HEK293 (cell line): ENCODE data around the gene TPM2.

ENCODE experiments used
- CTCF ChIA-PET: fragments of 350-600 bp; formaldehyde crosslinking; extraction: SDS; loops from one replicate; lab custom pipeline; 2021; ENCODE audit warnings: antibody characterized with exemption; lab: Yijun Ruan, JAX
- POLR2A ChIA-PET: fragments of 300-600 bp; formaldehyde crosslinking; extraction: SDS; loops from one replicate; lab custom pipeline; 2020; ENCODE audit warnings: antibody characterized with exemption, inconsistent platforms; lab: Yijun Ruan, JAX
- H3K27ac ChIP-seq: fragments of 200-500 bp; sonication (Bioruptor generic); 2 replicates; pipeline ENCODE4 v1.5.1; 2014; ENCODE audit warnings: low read depth, low read length, control low read depth, inconsistent platforms; ENCODE audit errors: extremely low read depth
- H3K36me3 ChIP-seq, 2 experiments: fragments of 200-500 bp in 1 of 2; sonication (Bioruptor generic) in 1 of 2; 1 replicate in 1 of 2; 2 replicates in 1 of 2; pipeline ENCODE4 v1.5.1; 2014 to 2017; ENCODE audit warnings: inconsistent platforms in 2 of 2, low read length in 2 of 2; ENCODE audit not compliant: control insufficient read depth in 2 of 2, insufficient read depth in 1 of 2
- H3K4me1 ChIP-seq: fragments of 200-500 bp; sonication (Bioruptor generic); 2 replicates; pipeline ENCODE4 v1.5.1; 2014; ENCODE audit warnings: mild to moderate bottlenecking, low read length, inconsistent platforms; ENCODE audit not compliant: control insufficient read depth, insufficient read depth
- H3K4me3 ChIP-seq: 2 replicates; pipeline ENCODE4 v1.5.1; 2011; ENCODE audit warnings: low read depth, mild to moderate bottlenecking, control low read depth, low read length, moderate library complexity
- H3K9me3 ChIP-seq: fragments of 200-500 bp; sonication (Bioruptor generic); 2 replicates; pipeline ENCODE4 v1.5.1; 2014; ENCODE audit warnings: low read depth, low read length, inconsistent platforms; ENCODE audit not compliant: control insufficient read depth, insufficient read depth
- GFI1B ChIP-seq: fragments of 450-650 bp; formaldehyde crosslinking; IDR thresholded peaks from 2 replicates; pipeline ENCODE4 v1.5.1; 2016; ENCODE audit warnings: missing biosample characterization, missing genetic modification characterization
- GLIS2 ChIP-seq: fragments of 450-650 bp; formaldehyde crosslinking; IDR thresholded peaks from 2 replicates; pipeline ENCODE4 v1.5.1; 2016; ENCODE audit warnings: missing biosample characterization, missing genetic modification characterization
- PRDM1 ChIP-seq: fragments of 450-650 bp; formaldehyde crosslinking; IDR thresholded peaks from 2 replicates; pipeline ENCODE4; 2016; ENCODE audit warnings: missing biosample characterization, missing genetic modification characterization
- TRIM28 ChIP-seq: IDR thresholded peaks from 2 replicates; pipeline ENCODE4 v1.6.1; 2011; ENCODE audit warnings: low read length, control low read depth, borderline replicate concordance
- ZBTB1 ChIP-seq: fragments of 450-650 bp; formaldehyde crosslinking; IDR thresholded peaks from 2 replicates; pipeline ENCODE4 v1.5.1; 2016; ENCODE audit warnings: missing biosample characterization, missing genetic modification characterization
- ZBTB20 ChIP-seq: fragments of 450-650 bp; formaldehyde crosslinking; IDR thresholded peaks from 2 replicates; pipeline ENCODE4 v1.5.1; 2016; ENCODE audit warnings: missing biosample characterization, missing genetic modification characterization
- ZFHX2 ChIP-seq: fragments of 450-650 bp; formaldehyde crosslinking; conservative IDR thresholded peaks from 2 replicates; pipeline ENCODE4 v1.5.1; 2016; ENCODE audit warnings: missing biosample characterization, missing genetic modification characterization
- ZFP3 ChIP-seq: fragments of 450-650 bp; formaldehyde crosslinking; IDR thresholded peaks from 2 replicates; pipeline ENCODE4 v1.5.1; 2016; ENCODE audit warnings: low read depth, missing biosample characterization, missing genetic modification characterization
- ZFP69B ChIP-seq: fragments of 450-650 bp; formaldehyde crosslinking; IDR thresholded peaks from 2 replicates; pipeline ENCODE4 v1.5.1; 2016; ENCODE audit warnings: missing biosample characterization, missing genetic modification characterization
- ZNF223 ChIP-seq: fragments of 450-650 bp; formaldehyde crosslinking; IDR thresholded peaks from 2 replicates; pipeline ENCODE4 v1.5.1; 2016; ENCODE audit warnings: missing biosample characterization, missing genetic modification characterization
- ZNF394 ChIP-seq: fragments of 450-650 bp; formaldehyde crosslinking; IDR thresholded peaks from 2 replicates; pipeline ENCODE4 v1.5.1; 2016; ENCODE audit warnings: missing biosample characterization, missing genetic modification characterization, mild to moderate bottlenecking, moderate library complexity, borderline replicate concordance
- ZNF426 ChIP-seq: fragments of 450-650 bp; formaldehyde crosslinking; IDR thresholded peaks from 2 replicates; pipeline ENCODE4 v1.5.1; 2017; ENCODE audit warnings: missing biosample characterization, missing genetic modification characterization, mild to moderate bottlenecking, inconsistent platforms, moderate library complexity
- ZNF600 ChIP-seq: fragments of 450-650 bp; formaldehyde crosslinking; IDR thresholded peaks from 2 replicates; pipeline ENCODE4 v1.5.1; 2016; ENCODE audit warnings: missing biosample characterization, missing genetic modification characterization
- ZNF707 ChIP-seq: fragments of 450-650 bp; formaldehyde crosslinking; IDR thresholded peaks from 2 replicates; pipeline ENCODE4 v1.5.1; 2016; ENCODE audit warnings: missing biosample characterization, missing genetic modification characterization
- ZNF777 ChIP-seq: fragments of 450-650 bp; formaldehyde crosslinking; IDR thresholded peaks from 2 replicates; pipeline ENCODE4 v1.5.1; 2017; ENCODE audit warnings: missing biosample characterization, missing genetic modification characterization, borderline replicate concordance
- ZNF791 ChIP-seq: fragments of 450-650 bp; formaldehyde crosslinking; IDR thresholded peaks from 2 replicates; pipeline ENCODE4 v1.5.1; 2016; ENCODE audit warnings: missing biosample characterization, missing genetic modification characterization
- ZNF837 ChIP-seq: fragments of 450-650 bp; formaldehyde crosslinking; IDR thresholded peaks from 2 replicates; pipeline ENCODE4 v1.5.1; 2016; ENCODE audit warnings: missing biosample characterization, missing genetic modification characterization
- TF ChIP-seq, protein P1 (sequence below): fragments of 450-650 bp; formaldehyde crosslinking; IDR thresholded peaks from 2 replicates; pipeline ENCODE4 v1.5.1; 2016; ENCODE audit warnings: missing biosample characterization, missing genetic modification characterization
- TF ChIP-seq, protein P2 (sequence below): fragments of 450-650 bp; formaldehyde crosslinking; IDR thresholded peaks from 2 replicates; pipeline ENCODE4 v1.5.1; 2016; ENCODE audit warnings: missing biosample characterization, missing genetic modification characterization
- TF ChIP-seq, protein P3 (sequence below): fragments of 450-650 bp; formaldehyde crosslinking; IDR thresholded peaks from 2 replicates; pipeline ENCODE4 v1.5.1; 2016; ENCODE audit warnings: missing biosample characterization, missing genetic modification characterization, low read depth
- TF ChIP-seq, protein P4 (sequence below): fragments of 450-650 bp; formaldehyde crosslinking; IDR thresholded peaks from 2 replicates; pipeline ENCODE4 v1.5.1; 2016; ENCODE audit warnings: missing biosample characterization, missing genetic modification characterization
- TF ChIP-seq, protein P5 (sequence below): fragments of 450-650 bp; formaldehyde crosslinking; IDR thresholded peaks from 2 replicates; pipeline ENCODE4 v1.5.1; 2016; ENCODE audit warnings: missing biosample characterization, missing genetic modification characterization
- TF ChIP-seq, protein P6 (sequence below): fragments of 450-650 bp; formaldehyde crosslinking; IDR thresholded peaks from 2 replicates; pipeline ENCODE4 v1.5.1; 2016; ENCODE audit warnings: missing biosample characterization, missing genetic modification characterization

The TPM2 gene

DNA sequence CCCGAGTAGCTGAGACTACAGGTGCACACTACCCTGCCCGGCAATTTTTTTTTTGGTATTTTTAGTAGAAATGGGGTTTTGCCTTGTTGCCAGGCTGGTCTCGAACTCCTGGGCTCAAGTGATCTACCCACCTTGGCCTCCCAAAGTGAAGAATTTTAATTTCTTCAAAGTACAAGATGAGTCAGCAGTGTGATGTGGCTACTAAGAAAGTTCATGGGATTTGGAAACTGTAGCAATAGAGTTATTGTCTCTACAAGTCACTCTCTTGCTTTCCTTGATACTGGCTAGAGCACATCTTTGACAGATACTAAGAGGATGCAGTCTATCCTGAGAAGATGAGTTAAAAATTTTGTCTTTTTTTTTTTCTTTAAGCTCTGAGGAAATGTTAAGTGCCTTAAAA is 44.4 kb upstream of the TPM2 start:
- H3K36me3 ChIP-seq = peaks cover 16 to 61% of the 10 kb centered on the region in 2 experiments; a peak in 2 of 3 replicates
- POLR2A ChIA-PET = interaction anchor here (5.3 kb wide), 1 partner anchor 13 kb away, joined by 57 read pairs; the partner anchor contains the start of genes GBA2 and RGP1
- CTCF ChIA-PET = interaction anchor here (0.6 to 4.6 kb wide), 10 partner anchors 12 to 177 kb away, joined by 3 to 51 read pairs (median 4); partner anchors contain the start of genes GBA2, RGP1 and SPAAR
- no peak overlapping the region for H3K4me3 ChIP-seq
- TF ChIP-seq ZBTB1 (tag by site-specific recombination) = no peak
- no peak for TF ChIP-seq ZNF791 (tag by site-specific recombination)
- TF ChIP-seq, protein P1, sequence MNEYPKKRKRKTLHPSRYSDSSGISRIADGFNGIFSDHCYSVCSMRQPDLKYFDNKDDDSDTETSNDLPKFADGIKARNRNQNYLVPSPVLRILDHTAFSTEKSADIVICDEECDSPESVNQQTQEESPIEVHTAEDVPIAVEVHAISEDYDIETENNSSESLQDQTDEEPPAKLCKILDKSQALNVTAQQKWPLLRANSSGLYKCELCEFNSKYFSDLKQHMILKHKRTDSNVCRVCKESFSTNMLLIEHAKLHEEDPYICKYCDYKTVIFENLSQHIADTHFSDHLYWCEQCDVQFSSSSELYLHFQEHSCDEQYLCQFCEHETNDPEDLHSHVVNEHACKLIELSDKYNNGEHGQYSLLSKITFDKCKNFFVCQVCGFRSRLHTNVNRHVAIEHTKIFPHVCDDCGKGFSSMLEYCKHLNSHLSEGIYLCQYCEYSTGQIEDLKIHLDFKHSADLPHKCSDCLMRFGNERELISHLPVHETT (tag by site-specific recombination) = no peak
- no peak for TF ChIP-seq GFI1B (tag by site-specific recombination)
- TF ChIP-seq ZNF394 = no peak
- TF ChIP-seq, protein P2, sequence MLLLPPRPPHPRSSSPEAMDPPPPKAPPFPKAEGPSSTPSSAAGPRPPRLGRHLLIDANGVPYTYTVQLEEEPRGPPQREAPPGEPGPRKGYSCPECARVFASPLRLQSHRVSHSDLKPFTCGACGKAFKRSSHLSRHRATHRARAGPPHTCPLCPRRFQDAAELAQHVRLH (tag by site-specific recombination) = no peak
- TF ChIP-seq, protein P3, sequence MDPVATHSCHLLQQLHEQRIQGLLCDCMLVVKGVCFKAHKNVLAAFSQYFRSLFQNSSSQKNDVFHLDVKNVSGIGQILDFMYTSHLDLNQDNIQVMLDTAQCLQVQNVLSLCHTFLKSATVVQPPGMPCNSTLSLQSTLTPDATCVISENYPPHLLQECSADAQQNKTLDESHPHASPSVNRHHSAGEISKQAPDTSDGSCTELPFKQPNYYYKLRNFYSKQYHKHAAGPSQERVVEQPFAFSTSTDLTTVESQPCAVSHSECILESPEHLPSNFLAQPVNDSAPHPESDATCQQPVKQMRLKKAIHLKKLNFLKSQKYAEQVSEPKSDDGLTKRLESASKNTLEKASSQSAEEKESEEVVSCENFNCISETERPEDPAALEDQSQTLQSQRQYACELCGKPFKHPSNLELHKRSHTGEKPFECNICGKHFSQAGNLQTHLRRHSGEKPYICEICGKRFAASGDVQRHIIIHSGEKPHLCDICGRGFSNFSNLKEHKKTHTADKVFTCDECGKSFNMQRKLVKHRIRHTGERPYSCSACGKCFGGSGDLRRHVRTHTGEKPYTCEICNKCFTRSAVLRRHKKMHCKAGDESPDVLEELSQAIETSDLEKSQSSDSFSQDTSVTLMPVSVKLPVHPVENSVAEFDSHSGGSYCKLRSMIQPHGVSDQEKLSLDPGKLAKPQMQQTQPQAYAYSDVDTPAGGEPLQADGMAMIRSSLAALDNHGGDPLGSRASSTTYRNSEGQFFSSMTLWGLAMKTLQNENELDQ = no peak
- no peak for TF ChIP-seq ZFP3 (tag by site-specific recombination)
- TF ChIP-seq, protein P4, sequence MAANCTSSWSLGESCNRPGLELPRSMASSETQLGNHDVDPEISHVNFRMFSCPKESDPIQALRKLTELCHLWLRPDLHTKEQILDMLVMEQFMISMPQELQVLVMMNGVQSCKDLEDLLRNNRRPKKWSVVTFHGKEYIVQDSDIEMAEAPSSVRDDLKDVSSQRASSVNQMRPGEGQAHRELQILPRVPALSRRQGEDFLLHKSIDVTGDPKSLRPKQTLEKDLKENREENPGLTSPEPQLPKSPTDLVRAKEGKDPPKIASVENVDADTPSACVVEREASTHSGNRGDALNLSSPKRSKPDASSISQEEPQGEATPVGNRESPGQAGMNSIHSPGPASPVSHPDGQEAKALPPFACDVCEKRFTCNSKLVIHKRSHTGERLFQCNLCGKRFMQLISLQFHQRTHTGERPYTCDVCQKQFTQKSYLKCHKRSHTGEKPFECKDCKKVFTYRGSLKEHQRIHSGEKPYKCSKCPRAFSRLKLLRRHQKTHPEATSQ = no peak
- no peaks in the 10 kb centered on the region for H3K9me3 ChIP-seq
- peaks cover 10% of the 10 kb centered on the region for H3K4me1 ChIP-seq
- no peak overlapping the region for H3K27ac ChIP-seq

DNA sequence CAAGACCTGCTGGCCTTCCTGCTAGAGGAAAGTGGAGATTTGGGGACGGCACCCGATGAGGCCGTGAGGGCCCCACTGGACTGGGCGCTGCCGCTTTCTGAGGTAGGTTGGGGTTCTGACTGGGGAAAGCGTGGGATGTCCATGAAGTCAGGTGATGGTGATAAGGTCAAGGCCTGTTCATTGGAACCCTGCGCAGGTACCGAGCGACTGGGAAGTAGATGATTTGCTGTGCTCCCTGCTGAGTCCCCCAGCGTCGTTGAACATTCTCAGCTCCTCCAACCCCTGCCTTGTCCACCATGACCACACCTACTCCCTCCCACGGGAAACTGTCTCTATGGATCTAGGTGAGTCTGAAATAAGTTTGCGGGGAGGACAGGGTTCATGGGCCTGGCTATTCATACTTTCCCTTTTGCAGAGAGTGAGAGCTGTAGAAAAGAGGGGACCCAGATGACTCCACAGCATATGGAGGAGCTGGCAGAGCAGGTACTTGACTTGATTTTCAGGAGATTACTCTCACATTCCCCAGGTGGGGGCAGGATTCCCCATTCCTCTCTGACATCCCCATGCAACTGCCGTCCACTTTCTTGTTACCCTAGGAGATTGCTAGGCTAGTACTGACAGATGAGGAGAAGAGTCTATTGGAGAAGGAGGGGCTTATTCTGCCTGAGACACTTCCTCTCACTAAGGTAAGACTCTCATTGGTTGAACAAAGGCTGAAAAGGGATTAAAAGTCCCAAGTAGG is 43.2 kb upstream of the TPM2 start:
- H3K9me3 ChIP-seq = no peaks in the 10 kb centered on the region
- H3K27ac ChIP-seq = peak overlapping the region; percentile 81
- H3K4me1 ChIP-seq = peaks cover 13% of the 10 kb centered on the region
- peak overlapping the region; percentile 81 for H3K4me3 ChIP-seq
- peaks cover 10 to 60% of the 10 kb centered on the region in 2 experiments; a peak in 2 of 3 replicates for H3K36me3 ChIP-seq
- CTCF ChIA-PET = interaction anchor here (0.6 to 8.0 kb wide), 14 partner anchors 8 to 128 kb away, joined by 3 to 88 read pairs (median 5); partner anchors contain the start of genes ARHGEF39, GBA2 and RGP1
- POLR2A ChIA-PET = interaction anchor here (0.5 to 4.2 kb wide), 28 partner anchors 7 to 795 kb away, joined by 3 to 73 read pairs (median 5); partner anchors contain the start of genes ARHGEF39, CCDC107, FAM221B and FANCG
- TF ChIP-seq, protein P5, sequence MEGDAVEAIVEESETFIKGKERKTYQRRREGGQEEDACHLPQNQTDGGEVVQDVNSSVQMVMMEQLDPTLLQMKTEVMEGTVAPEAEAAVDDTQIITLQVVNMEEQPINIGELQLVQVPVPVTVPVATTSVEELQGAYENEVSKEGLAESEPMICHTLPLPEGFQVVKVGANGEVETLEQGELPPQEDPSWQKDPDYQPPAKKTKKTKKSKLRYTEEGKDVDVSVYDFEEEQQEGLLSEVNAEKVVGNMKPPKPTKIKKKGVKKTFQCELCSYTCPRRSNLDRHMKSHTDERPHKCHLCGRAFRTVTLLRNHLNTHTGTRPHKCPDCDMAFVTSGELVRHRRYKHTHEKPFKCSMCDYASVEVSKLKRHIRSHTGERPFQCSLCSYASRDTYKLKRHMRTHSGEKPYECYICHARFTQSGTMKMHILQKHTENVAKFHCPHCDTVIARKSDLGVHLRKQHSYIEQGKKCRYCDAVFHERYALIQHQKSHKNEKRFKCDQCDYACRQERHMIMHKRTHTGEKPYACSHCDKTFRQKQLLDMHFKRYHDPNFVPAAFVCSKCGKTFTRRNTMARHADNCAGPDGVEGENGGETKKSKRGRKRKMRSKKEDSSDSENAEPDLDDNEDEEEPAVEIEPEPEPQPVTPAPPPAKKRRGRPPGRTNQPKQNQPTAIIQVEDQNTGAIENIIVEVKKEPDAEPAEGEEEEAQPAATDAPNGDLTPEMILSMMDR (tag by site-specific recombination) = peak; percentile 23; the same call in 1 of the 2 replicates
- peak; percentile 61; the same call in 1 of the 2 replicates for TF ChIP-seq TRIM28
- TF ChIP-seq, protein P6, sequence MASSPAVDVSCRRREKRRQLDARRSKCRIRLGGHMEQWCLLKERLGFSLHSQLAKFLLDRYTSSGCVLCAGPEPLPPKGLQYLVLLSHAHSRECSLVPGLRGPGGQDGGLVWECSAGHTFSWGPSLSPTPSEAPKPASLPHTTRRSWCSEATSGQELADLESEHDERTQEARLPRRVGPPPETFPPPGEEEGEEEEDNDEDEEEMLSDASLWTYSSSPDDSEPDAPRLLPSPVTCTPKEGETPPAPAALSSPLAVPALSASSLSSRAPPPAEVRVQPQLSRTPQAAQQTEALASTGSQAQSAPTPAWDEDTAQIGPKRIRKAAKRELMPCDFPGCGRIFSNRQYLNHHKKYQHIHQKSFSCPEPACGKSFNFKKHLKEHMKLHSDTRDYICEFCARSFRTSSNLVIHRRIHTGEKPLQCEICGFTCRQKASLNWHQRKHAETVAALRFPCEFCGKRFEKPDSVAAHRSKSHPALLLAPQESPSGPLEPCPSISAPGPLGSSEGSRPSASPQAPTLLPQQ (tag by site-specific recombination) = peak; percentile 91
- TF ChIP-seq ZNF777 (tag by site-specific recombination) = 0 out of 2 replicates have a peak, but pooled peaks have one; percentile 49
- no peak for TF ChIP-seq ZNF426 (tag by site-specific recombination)
- TF ChIP-seq ZFHX2 (tag by site-specific recombination) = peak; percentile 61
- peak; percentile 78; the same call in 1 of the 2 replicates for TF ChIP-seq ZBTB20 (tag by site-specific recombination)
- TF ChIP-seq, protein P4 = peak; percentile 78; the same call in 1 of the 2 replicates
- no peak for TF ChIP-seq ZNF223
- peak; percentile 84 for TF ChIP-seq ZNF600 (tag by site-specific recombination)
- no peak for TF ChIP-seq ZNF707
- TF ChIP-seq ZNF837 = no peak
- peak; percentile 88 for TF ChIP-seq ZFP69B (tag by site-specific recombination)
- peak; percentile 68 for TF ChIP-seq GLIS2 (tag by site-specific recombination)
- peak; percentile 93 for TF ChIP-seq PRDM1 (tag by site-specific recombination)
